COLO829 (cell line): ENCODE measurements around the gene SOCS4.

ENCODE experiments used
- DNase-seq: peaks from one replicate; pipeline ENCODE4 v3.0.0; 2012; ENCODE audit warnings: low spot score

The SOCS4 gene

DNA sequence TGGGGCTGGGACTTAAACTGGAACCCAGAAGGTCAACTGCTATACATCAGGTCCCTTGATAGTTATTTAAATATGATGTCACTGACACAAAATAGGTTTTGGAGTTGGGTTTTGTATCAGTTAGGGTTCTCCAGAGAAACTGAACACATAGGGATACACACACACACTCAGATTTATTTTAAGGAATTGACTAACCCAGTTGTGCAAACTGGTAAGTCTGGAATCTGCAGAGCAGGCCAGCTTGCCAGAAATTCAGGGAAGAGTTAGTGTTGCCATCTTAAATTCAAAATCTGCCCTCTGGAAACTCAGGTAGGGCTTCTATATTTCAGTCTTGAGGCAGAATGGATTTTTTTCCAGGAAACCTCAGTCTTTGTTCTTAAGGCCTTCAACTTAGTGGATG lies 61.3 kb downstream of the SOCS4 start:
- DNase-seq = no peak

- no peak for DNase-seq
These were observed 65.3 kb downstream of the SOCS4 start for GRCh38 chr14:55092341-55092740.

DNA sequence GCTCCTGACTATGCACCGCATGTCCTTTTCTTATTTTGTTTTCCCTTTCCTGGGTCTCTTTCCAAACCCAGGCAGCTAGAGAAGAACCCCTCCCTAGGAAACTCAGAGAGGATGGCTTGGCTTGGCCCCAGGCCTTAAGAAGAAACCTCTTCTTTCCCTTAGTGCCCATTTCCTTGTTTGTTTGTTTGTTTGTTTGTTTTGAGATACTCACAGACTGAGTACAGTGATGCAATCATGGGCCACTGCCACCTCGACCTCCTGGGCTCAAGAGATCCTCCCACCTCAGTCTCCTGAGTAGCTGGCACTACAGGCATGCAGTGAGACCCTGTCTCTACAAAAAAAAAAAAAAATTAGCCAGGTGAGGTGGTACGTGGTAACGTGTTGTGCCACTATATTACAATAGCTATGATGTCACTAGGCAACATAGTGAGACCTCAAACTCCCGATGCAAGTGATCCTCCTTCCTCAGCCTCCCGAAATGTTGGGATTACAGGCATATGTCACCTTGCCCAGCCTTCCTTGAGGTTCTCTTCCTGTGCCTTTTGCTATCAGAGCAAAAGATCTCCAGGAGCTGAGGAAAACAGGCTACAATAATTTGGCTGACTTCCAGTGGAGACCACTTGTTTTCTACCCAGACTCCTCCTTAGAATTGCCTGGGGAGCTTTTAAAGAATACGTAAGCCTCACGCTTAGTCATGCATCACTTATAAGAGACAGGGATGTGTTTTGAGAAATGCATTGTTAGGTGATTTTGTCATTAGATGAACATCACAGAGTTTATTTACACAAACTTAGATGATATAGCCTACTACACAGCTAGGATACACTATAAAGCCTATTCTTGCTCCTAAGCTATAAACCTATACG lies 67.5 kb downstream of the SOCS4 start:
- no peak for DNase-seq

GRCh38 chr14:55097881-55098560 lies 71.0 kb downstream of the SOCS4 start:
- peak; percentile 91 for DNase-seq

- DNase-seq = no peak
These were observed 71.5 kb downstream of the SOCS4 start for GRCh38 chr14:55098561-55098898.
